OCI-LY7 (cell line): Measurements from ENCODE around the gene MTMR8. TPM values are rescaled to one million over a fixed set of nuclear protein-coding genes. Genes with fewer than 3 reads are reported as not detected.

ENCODE experiments used
- BruUV-seq: library from RNA; stranded (reverse); fragments of 400-500 nt; replicated peaks from 2 replicates; lab custom pipeline; 2021; lab: Mats Ljungman, UMichigan
- CTCF ChIA-PET: fragments of 300-600 bp; sonication (Branson Sonifier 250); formaldehyde crosslinking; loops from one replicate; lab custom pipeline; 2022; ENCODE audit warnings: antibody characterized with exemption; ENCODE audit not compliant: unreplicated experiment; lab: Charles Lee
- POLR2A ChIA-PET: fragments of 300-600 bp; sonication (Branson Sonifier 250); formaldehyde crosslinking; loops from one replicate; lab custom pipeline; 2022; ENCODE audit warnings: antibody characterized with exemption; lab: Charles Lee
- DNase-seq: peaks from one replicate; pipeline ENCODE4 v3.0.0-alpha.2; 2015; ENCODE audit warnings: low spot score
- H2AFZ ChIP-seq: fragments of 200-600 bp; sonication (generic), shearing (Covaris generic); 2 replicates; pipeline ENCODE4 v1.6.1; 2014; ENCODE audit warnings: mild to moderate bottlenecking, antibody characterized with exemption, low read length, moderate library complexity
- H3K27ac ChIP-seq: fragments of 200-600 bp; sonication (generic); 2 replicates; pipeline ENCODE4 v1.5.1; 2014; ENCODE audit warnings: mixed run types, low read depth, mild to moderate bottlenecking, moderate library complexity, low read length, inconsistent platforms; ENCODE audit not compliant: poor library complexity, severe bottlenecking
- H3K36me3 ChIP-seq: fragments of 200-600 bp; sonication (generic); 2 replicates; pipeline ENCODE4 v1.6.1; 2014; ENCODE audit warnings: mild to moderate bottlenecking, antibody characterized with exemption, low read length, moderate library complexity, mixed read lengths; ENCODE audit not compliant: insufficient read depth
- H3K4me1 ChIP-seq: fragments of 200-600 bp; sonication (generic); 2 replicates; pipeline ENCODE4 v1.5.1; 2014; ENCODE audit warnings: mild to moderate bottlenecking, low read length; ENCODE audit not compliant: insufficient read depth, poor library complexity, severe bottlenecking
- H3K4me2 ChIP-seq: fragments of 200-600 bp; sonication (generic); 2 replicates; pipeline ENCODE4 v1.6.1; 2014; ENCODE audit warnings: mild to moderate bottlenecking, low read length
- H3K4me3 ChIP-seq: fragments of 200-600 bp; sonication (generic); 2 replicates; pipeline ENCODE4 v1.5.1; 2014; ENCODE audit warnings: mild to moderate bottlenecking, low read depth, low read length; ENCODE audit not compliant: poor library complexity, severe bottlenecking
- H3K79me2 ChIP-seq: fragments of 200-600 bp; sonication (generic); 2 replicates; pipeline ENCODE4 v1.6.1; 2016; ENCODE audit warnings: low read depth, mild to moderate bottlenecking, low read length, moderate library complexity, mixed read lengths; ENCODE audit not compliant: insufficient read depth
- H3K9me2 ChIP-seq: fragments of 200-600 bp; sonication (generic); 2 replicates; pipeline ENCODE4 v1.6.1; 2016; ENCODE audit warnings: mild to moderate bottlenecking, low read length, mixed read lengths; ENCODE audit not compliant: insufficient read depth
- H3K9me3 ChIP-seq: fragments of 200-600 bp; sonication (generic); 2 replicates; pipeline ENCODE4 v1.6.1; 2014; ENCODE audit warnings: mild to moderate bottlenecking, mixed run types, low read length, mixed read lengths
- H4K20me1 ChIP-seq: fragments of 200-600 bp; sonication (generic); 2 replicates; pipeline ENCODE4 v1.6.1; 2014; ENCODE audit warnings: mild to moderate bottlenecking, antibody characterized with exemption, low read length, moderate library complexity, mixed read lengths; ENCODE audit not compliant: insufficient read depth
- EZH2phosphoT487 ChIP-seq: fragments of 200-600 bp; sonication (generic); IDR thresholded peaks from 2 replicates; pipeline ENCODE4 v1.6.1; 2018; ENCODE audit warnings: low read depth, borderline replicate concordance, mild to moderate bottlenecking, mixed run types, antibody characterized with exemption, low read length, moderate library complexity, mixed read lengths
- intact Hi-C: fragments of 100-400 bp; cut with micrococcal nuclease; formaldehyde crosslinking; loops from one replicate; pipeline ENCODE4 v1.10.0; 2022; ENCODE audit not compliant: unreplicated experiment
- total RNA-seq, 2 experiments: library from RNA; depleted of rRNA in 1 of 2; stranded (reverse); fragments of >200 nt in 1 of 2; shearing (Covaris generic) in 1 of 2; gene quantifications; 2 replicates each; pipeline ENCODE4 v1.2.3, GENCODE V29; 2014 to 2022
- TF ChIP-seq, protein P1 (sequence below): fragments of 200-600 bp; sonication (generic); conservative IDR thresholded peaks from 2 replicates; pipeline ENCODE4 v1.5.1; 2014; ENCODE audit warnings: mild to moderate bottlenecking, antibody characterized with exemption, low read length, moderate library complexity, mixed read lengths

The MTMR8 gene
- total RNA-seq, 2 experiments from 2014 or later: 5.9 to 8.5 TPM

DNA sequence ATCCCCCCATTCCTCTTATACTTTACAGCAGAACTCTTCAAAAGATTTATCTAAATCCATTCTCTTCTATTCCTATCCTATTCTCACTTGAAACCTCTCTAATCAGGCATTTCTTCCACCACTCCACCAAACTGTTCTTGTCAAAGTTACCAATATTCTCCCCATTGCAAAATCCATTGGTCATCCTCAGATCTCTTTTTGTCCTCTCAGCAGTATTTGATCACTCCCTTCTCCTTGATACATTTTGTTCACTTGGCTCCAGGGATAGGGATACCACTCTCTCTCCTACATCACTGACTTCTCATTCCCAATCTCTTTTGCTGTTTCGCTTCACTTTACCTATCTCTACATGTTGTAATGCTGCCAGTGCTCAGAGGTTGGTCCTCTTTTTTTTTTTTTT, 2.8 kb upstream of the MTMR8 start:
- intact Hi-C loops: no loop called here
- CTCF ChIA-PET: no interaction called here
- no peak for DNase-seq

DNA sequence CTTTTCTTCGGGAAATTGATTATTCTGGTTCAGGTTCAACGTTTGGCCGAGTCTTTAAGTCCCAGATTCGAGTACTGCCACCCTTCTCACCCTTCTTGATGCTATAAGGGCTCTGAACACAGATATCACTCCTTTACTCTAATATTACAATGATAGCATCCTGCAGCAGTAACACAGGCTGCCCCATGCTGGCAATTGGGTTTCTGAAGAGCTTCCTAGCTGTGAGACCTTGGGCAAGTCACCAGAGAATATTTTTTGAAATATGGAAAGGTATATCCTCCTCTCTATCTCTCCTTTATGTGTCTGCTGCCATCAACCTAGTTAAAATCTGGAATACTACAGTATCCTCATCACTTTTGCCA, 297 bp upstream of the MTMR8 start:
- Histone ChIP-seq H3K9me3 (no peaks in the 10 kb centered on the region), H4K20me1 (no peaks in the 10 kb centered on the region), H3K36me3 (no peaks in the 10 kb centered on the region), H2AFZ (peak overlapping the region; percentile 96), H3K27ac (no peak overlapping the region), H3K4me2 (peak overlapping the region; percentile 76), H3K4me3 (peak overlapping the region; percentile 77), H3K4me1 (no peaks in the 10 kb centered on the region), H3K79me2 (no peaks in the 10 kb centered on the region), H3K9me2 (no peaks in the 10 kb centered on the region)
- TF ChIP-seq EZH2phosphoT487: no peak
- TF ChIP-seq, protein P1, sequence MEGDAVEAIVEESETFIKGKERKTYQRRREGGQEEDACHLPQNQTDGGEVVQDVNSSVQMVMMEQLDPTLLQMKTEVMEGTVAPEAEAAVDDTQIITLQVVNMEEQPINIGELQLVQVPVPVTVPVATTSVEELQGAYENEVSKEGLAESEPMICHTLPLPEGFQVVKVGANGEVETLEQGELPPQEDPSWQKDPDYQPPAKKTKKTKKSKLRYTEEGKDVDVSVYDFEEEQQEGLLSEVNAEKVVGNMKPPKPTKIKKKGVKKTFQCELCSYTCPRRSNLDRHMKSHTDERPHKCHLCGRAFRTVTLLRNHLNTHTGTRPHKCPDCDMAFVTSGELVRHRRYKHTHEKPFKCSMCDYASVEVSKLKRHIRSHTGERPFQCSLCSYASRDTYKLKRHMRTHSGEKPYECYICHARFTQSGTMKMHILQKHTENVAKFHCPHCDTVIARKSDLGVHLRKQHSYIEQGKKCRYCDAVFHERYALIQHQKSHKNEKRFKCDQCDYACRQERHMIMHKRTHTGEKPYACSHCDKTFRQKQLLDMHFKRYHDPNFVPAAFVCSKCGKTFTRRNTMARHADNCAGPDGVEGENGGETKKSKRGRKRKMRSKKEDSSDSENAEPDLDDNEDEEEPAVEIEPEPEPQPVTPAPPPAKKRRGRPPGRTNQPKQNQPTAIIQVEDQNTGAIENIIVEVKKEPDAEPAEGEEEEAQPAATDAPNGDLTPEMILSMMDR: no peak
- no peak for DNase-seq
- ChIA-PET CTCF (interaction anchor here (0.7 kb wide), 1 partner anchor 68 kb away, joined by 3 read pairs; no protein-coding TSS in a partner anchor), POLR2A (interaction anchor here (0.6 to 1.0 kb wide), 2 partner anchors 32 to 390 kb away, joined by 3 read pairs; no protein-coding TSS in a partner anchor)
- intact Hi-C loops: loop anchor here (2.0 kb wide), 1 partner anchor 191 kb away; the partner anchor contains the start of gene AMER1
- BruUV-seq: no TSS peak

More for the DNA sequence above, 2.8 kb upstream of the MTMR8 start:
- TF ChIP-seq EZH2phosphoT487: no peak
- TF ChIP-seq, protein P1: no peak
- Histone ChIP-seq H3K4me3 (no peak overlapping the region), H3K27ac (no peak overlapping the region), H3K4me2 (no peak overlapping the region), H3K9me3 (no peaks in the 10 kb centered on the region), H3K36me3 (no peaks in the 10 kb centered on the region), H3K79me2 (no peaks in the 10 kb centered on the region), H3K9me2 (no peaks in the 10 kb centered on the region), H3K4me1 (no peaks in the 10 kb centered on the region), H2AFZ (no peak overlapping the region), H4K20me1 (no peaks in the 10 kb centered on the region)
- POLR2A ChIA-PET: no interaction called here
- no TSS peak for BruUV-seq

DNA sequence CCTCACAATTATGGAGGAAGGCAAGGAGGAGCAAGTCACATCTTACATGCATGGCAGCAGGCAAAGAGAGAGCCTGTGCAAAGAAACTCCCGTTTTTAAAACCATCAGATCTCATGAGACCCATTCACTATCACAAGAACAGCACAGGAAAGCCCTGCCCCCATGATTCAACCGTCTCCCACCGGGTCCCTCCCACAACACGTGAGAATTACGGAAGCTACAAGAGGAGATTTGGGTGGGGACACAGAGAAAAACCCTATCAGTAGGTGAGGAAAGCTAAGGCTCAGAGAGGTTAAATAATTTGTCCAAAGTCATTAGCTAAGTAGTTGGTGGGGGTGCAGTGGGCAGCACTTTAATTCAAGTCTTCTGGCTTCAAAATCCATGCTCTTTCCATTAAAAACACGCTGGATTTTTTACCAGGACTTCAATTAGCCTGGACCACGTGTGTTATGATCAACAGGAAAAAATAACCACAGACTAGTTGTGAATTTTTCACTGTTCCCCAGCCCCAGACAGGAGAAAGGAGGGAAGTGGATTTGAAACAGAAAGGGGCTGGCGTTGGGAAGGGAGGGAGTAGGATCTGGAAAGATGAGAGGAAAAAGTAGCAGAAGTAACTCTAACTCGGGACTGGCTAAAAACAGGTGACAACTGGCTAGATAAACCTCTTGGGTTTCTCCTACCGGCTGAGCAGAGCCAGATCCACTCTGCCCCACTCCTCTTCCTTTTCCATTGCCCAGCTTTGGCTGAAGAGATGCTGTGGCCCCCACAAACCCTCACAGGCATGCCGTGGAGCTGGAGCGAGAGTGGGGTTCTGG, 986 bp downstream of the MTMR8 start:
- DNase-seq: no peak
- H3K36me3 ChIP-seq: no peaks in the 10 kb centered on the region
- intact Hi-C loops: loop anchor here (2.0 kb wide), 1 partner anchor 189 kb away; the partner anchor contains the start of gene AMER1
- H3K27ac ChIP-seq: peak overlapping the region; percentile 46
- POLR2A ChIA-PET: no interaction called here
- H2AFZ ChIP-seq: peak overlapping the region; percentile 96; the same call in 1 of the 2 replicates
- H3K4me2 ChIP-seq: peak overlapping the region; percentile 76
- H4K20me1 ChIP-seq: no peaks in the 10 kb centered on the region
- no peaks in the 10 kb centered on the region for H3K9me2 ChIP-seq
- no peaks in the 10 kb centered on the region for H3K4me1 ChIP-seq
- H3K4me3 ChIP-seq: peak overlapping the region; percentile 77
- TF ChIP-seq, protein P1: no peak
- no peak for TF ChIP-seq EZH2phosphoT487
- no peaks in the 10 kb centered on the region for H3K79me2 ChIP-seq
- BruUV-seq: TSS peak; percentile 55
- CTCF ChIA-PET: no interaction called here
- no peaks in the 10 kb centered on the region for H3K9me3 ChIP-seq
